Measurements from ENCODE around the gene PLEKHB2.
"Not testable (repeated sequence)": the region's sequence is repeated elsewhere in the genome, so short reads cannot be mapped to it uniquely, and the experiment has no call there.

The PLEKHB2 gene

DNA sequence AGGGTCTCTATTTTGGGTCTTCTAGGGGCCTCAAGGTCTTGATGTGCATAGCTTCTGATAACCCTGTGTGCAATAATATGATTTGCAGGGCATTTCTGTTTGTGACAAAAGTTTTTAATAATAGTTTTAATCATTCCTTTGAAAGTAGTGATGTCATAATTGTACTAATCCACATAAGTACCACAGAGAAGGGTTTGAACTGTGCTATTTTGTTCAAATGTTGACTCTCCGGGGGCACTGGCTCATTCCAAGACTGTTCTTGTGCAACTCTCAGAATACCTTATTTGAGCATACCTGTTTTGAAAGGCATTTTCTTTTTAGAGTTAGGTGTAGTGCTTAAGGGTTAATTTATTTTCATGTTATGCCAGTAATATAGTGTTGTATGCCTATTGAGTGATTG is 41.6 kb downstream of the PLEKHB2 start:
- DNase-seq, result no peak

DNA sequence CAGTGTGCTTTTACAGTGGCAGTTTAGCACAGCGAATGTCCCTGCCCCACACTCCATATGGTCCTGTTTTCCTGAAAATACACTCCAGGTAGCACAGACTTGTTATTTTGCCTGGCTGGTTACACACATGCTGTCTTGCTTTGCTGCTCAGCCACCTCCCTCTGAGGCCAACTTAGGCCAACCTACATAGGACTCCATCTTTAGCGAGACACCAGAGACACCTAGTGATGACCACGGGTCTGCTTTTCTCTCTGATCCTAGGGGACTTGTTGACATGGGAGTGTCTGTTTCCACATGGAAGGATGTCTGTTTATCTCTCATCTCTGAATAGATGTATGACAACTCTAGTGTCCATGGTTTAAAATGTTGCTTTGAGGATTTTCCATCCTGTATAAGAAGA is 43.3 kb downstream of the PLEKHB2 start:
- no peak for DNase-seq

DNA sequence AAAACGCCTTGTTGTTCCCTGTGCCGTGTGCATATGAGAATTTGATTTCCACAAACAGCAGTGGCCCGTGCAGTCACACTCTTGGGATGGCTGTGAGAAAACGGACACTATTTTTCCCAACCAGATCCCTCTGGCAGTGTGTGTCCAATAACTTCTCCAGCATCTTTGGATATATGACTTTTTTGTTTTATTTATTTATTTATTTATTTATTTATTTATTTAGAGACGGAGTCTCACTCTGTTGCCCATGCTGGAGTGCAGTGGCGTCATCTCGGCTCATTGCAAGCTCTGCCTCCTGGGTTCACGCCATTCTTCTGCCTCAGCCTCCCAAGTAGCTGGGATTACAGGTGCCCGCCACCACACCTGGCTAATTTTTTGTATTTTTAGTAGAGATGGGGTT is 45.0 kb downstream of the PLEKHB2 start:
- DNase-seq, result not testable (repeated sequence)

DNA sequence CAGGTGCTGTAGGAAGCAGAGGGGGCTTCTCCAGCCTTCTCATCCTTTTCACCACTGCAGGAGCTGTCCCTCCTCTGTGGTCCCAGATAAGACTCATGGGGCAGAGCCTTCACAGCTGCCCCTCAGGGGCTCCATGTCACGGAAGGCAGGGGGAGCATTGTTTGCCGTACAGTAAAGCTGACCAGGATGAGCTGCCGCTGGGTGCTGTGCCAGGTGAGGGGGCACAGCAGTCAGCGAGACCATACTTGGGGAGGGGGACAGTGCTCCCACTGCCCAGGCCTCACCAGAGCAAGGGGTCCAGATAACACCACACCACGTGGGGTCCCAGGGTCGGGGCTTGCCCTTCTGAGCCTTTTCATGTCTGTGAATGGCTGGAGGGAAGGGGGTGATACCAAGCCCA is 46.3 kb downstream of the PLEKHB2 start:
- DNase-seq, result no peak

DNA sequence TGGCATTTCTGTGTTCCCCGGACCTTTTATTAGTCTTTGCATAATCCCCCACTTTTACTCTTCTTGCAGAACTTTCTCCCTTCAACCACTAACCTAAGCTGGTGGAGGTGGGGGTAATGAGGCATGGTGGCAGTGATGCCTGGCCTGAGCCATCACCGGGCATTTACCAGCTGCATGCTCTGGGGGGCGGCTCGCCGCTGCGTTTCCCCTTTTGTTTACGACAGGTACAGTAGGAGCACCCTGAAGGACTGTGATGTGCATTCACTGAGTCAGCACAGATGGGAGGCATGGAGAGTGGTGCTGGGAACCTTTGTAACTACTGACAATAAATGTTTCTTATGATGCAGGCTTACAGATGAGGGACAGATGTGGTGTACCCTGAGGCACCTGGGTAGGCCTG is 46.9 kb downstream of the PLEKHB2 start:
- DNase-seq, result no peak

DNA sequence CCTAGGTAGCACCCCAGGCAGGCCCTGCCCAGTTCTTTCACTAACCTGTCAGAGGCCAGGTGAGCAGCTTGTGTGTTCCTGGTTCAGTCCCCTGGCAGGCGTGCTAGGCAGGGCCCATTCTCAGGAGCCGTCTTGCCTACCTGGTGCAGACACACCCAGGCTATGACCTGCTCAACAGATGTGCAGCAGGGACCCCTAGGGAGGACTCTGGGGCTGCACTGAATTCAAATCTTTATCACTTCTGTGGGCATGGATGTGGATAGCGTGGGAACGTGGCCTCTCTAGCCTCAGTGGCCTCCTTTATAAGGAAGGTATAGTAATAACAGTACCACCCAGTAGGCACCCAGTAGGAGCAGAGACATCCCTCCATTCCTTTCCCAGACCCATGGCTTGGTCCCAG is 48.4 kb downstream of the PLEKHB2 start:
- no peak for DNase-seq

DNA sequence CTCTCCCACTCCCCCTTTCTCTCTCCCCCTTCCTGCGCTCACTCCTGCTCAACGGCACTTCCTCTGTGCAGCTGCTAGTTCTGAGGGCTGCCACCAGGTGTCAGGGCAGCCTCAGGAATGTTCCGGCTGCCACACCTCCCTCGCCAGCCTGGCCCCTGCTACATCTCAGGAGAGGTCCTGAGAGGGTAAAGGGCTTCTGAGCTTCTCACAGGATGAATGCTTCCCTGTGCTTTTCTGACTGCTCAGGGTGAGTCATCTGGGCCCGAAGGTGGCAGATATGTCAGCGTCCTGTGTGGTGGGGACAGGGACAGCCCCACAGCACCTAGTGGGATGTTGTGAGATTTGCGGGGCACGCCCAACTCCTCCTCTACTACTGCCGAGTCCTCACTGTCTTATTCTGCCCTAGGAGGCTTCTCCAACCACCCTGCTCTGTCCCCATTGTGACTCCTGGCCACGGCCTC is 49.0 kb downstream of the PLEKHB2 start:
- peak; percentile 51 for DNase-seq

DNA sequence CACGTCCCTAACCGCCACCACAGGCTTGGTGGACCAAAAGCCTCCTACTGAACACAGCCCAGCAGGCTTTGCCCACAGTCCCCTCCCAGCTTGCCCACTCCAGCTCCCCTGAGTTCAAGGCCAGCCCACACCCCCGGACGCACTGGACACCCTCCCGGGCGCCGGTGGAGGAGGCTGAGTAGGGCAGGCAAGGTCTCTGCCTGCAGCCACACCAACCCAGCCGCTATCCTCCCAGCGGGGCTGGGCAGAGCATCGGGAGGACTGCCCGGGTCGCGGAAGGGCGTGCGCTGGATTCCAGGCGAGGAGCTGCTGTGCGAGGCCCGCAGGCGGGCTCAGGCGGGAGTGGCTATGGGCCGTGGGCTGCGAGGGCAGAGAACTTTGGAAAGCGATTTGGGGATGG is 49.5 kb downstream of the PLEKHB2 start:
- DNase-seq, result no peak

DNA sequence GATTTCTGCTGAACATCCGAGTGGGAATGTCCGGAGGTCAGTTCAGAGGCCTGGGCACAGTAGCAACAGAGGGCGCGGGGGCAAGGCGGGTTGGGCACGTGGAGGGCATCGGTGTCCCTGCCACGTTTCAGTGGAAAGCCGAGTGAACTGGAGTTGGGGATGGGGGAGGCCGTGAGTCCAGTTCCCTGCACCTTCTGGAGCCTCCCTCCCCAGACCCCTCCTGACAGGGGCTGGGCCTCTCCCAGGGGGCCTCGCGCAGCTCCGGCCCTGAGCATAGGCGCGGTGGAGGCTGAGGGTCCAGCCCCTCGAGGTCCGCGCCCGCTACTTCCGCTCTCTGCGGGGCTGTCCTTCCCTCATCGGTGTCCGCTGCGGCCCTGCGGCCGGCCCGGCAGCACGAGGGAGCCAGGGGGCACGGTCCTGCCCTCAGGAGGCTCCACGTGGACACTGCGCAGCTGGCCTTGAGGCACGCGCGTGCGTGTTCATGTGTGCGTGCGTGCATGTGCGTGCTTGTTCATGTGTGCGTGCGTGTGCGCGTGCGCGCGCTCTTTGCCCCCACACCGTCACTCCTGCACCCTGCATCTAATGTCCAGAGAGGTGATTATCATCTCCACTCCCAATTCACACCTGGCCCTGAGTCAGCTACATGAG is 50.2 kb downstream of the PLEKHB2 start:
- DNase-seq, result no peak

DNA sequence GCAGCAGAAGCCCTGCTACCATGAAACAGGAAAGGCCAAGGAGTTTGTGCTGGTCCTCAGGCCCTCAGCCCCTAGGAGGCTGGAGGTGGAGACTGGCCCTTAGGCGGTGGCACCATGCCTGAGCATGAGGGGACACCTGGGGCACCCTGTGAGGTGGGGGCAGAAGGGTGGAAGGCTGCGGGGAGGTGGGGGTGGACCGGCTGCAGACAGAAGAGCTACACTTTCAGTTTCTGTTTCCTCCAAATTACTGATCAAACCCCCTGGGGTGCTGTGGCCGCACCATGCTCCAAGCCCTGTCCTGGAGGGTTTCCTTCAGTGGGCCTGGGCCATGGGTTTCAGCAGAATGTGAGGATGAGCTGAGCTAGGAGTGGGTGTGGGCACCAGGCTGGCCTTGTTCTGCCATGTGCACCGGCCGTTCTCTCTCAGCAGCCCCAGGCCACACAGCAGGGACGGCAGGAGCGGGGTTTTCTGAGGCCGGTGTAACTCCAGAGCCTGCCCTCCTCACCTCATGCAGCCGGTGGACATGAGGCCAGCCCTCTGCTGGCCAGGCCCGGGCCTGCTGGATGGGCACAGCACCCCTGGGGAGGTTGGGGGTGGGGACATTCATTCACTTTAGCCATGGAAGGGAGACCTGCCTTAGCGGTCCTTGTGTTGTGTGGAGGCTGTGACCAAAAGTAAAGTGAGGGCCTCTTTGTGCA is 51.5 kb downstream of the PLEKHB2 start:
- no peak for DNase-seq

DNA sequence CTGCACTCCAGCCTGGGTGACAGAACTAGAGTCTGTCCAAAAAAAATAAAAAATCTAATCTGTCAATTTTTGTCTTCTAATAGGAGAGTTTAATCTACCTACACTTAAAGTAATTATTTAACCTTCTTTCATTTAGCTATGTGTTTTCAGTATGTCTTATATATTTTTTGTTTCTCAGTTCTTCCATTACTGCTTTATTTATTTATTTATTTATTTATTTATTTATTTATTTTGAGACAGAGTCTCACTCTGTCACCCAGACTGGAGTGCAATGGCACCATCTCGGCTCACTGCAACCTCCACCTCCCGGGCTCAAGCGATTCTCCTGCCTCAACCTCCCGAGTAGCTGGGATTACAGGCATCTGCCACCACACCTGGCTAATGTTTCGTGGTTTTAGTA is 60.4 kb downstream of the PLEKHB2 start:
- DNase-seq, result not testable (repeated sequence)

DNA sequence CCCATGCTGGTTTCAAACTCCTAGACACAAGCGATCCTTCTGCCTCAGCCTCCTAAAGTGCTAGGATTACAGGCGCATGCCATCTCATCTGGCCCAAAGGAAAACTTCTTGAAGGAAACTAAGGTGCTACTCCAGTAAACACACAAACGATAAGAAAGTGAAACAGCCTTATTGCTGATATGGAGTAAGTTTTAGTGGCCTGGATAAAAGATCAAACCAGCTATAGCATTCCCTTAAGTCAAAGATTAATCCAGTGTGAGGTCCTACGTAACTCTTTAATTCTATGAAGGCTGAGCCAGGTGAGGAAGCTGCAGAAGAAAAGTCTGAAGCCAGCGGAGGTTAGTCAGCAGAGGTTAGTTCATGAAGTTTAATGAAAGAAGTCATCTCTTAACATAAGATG is 63.4 kb downstream of the PLEKHB2 start:
- DNase-seq, result no peak

DNA sequence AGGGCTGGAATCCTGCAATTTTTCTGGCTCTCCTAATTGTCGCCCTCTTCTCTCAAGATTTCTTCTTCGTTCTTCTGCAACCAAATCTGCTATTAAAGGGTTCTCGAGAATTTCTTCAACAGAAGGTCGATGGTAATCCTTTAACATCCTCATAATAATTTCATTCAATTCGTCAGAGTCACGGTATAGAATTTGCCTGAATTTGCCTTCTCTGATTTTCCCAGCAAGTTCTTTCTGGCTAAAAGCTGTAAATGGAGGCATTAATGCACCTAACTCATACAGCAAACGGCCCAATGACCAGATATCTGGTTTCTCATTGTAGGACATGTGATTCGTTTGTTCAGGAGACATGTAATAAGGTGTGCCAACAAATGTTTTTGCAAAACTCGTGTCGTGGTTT is 72.9 kb downstream of the PLEKHB2 start:
- DNase-seq, result not testable (repeated sequence)

DNA sequence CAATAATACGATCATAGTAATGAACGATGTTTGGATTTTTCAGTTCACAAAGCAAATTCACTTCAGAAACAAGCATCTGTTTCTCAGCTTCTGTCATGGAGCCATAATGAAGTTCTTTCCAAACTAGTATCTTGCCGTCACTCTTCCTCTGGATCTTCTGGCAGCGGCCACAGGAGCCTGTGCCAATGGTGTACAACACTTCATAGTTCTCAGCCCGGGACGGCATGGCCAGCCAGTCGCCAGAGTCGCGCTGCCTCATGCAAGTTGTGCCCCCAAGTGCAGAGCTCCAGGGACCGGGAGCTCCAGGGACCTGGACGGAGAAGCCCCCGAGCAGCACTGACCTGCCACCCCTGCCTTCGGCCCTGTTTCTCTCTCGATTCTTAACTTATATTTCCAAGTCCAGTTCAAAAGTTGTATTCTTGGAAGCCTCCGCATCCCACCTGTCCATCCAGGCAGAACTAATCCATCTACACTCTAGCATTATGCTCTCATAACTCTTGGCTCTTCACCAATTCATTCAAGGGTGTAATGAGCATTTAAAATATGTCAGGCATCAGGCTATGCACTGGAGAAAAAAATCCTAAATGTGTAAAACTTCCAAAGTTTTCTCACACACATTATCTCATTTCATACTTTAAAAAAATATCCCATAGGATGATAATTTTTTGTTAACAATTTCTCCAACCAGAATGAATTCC is 73.7 kb downstream of the PLEKHB2 start:
- DNase-seq, result not testable (repeated sequence)

DNA sequence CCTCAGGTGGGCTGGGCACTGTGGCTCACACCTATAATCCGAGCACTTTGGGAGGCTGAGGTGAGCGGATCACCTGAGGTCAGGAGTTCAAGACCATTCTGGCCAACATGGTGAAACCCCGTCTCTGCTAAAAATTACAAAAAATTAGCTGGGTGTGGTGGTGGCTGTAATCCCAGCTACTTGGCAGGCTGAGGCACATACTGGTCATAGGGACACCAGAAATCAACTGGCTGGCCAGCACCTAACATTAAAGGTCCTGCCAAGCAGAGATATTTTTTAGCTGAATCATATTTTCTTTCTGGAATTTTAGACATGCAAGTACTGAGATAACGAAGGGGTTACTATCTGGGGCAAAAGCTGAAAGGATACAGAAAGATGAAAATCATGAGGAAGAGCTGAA is 76.3 kb downstream of the PLEKHB2 start:
- DNase-seq, result not testable (repeated sequence)

DNA sequence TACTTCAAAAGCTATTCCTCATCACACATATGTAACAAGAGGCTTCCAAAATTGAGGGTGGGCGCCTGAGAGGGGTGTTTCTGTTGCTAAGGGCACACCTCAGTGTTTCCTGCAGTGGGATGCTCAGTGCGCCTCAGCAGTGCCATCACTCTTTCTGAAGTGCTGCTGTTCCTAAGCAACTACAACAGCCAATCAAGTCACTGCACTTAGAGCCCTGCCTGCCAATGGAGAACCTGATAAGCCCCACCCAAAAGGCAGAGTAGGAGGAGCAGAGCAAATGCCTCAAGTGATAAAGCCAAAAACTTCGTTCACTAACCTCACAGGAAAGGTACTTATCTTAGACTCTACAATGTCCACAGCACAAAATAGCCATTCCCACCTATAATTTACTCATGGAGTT is 88.3 kb downstream of the PLEKHB2 start:
- not testable (repeated sequence) for DNase-seq

DNA sequence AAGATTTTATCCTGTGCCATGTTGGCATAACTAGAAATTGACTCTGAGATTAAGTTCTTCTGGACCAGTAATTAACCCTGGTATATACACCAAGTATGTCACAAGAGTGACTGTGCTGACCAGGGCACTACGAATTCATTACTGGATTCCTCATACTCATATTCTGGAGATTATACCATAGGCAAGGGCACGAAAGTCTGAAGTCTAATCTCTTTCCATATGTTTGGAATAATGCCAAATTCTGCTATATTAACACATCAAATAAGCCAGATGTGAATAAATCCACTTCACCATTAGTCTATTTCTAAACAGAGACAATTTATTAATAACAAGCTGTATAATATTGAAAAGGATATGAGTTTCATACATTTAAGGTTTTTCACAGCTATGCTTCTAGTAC is 91.0 kb downstream of the PLEKHB2 start:
- DNase-seq, result not testable (repeated sequence)

Data from fibroblast of skin of right quadriceps (primary cell).